Muscle layer of duodenum (tissue), 2 donors: Measurements from ENCODE around the gene GRK7.
"Not testable (repeated sequence)": the region's sequence is repeated elsewhere in the genome, so short reads cannot be mapped to it uniquely, and the experiment has no call there.

Source experiments
- H3K27ac ChIP-seq: one replicate; pipeline ENCODE4 v1.7.0; 2013; ENCODE audit warnings: mild to moderate bottlenecking, low read length
- H3K27me3 ChIP-seq: one replicate; pipeline ENCODE4 v1.7.0; 2013; ENCODE audit warnings: low read depth, mild to moderate bottlenecking, control low read depth, low read length
- H3K36me3 ChIP-seq, 2 donors: one replicate each; pipeline ENCODE4 v1.7.0; 2013; ENCODE audit warnings: low read length in 2 of 2, control low read depth in 1 of 2, mild to moderate bottlenecking in 1 of 2; ENCODE audit not compliant: insufficient read depth in 2 of 2, control insufficient read depth in 1 of 2
- H3K4me1 ChIP-seq, 2 donors: one replicate each; pipeline ENCODE4 v1.7.0; 2013; ENCODE audit warnings: low read length in 2 of 2, mild to moderate bottlenecking in 2 of 2, control low read depth in 1 of 2, moderate library complexity in 1 of 2; ENCODE audit not compliant: insufficient read depth in 2 of 2, control insufficient read depth in 1 of 2
- H3K4me3 ChIP-seq, 2 donors: one replicate each; pipeline ENCODE4 v1.7.0; 2013; ENCODE audit warnings: low read length in 2 of 2, low read depth in 1 of 2, mild to moderate bottlenecking in 1 of 2
- H3K9me3 ChIP-seq, 2 donors: one replicate each; pipeline ENCODE4 v1.7.0; 2013; ENCODE audit warnings: low read length in 2 of 2, control low read depth in 1 of 2, mild to moderate bottlenecking in 1 of 2; ENCODE audit not compliant: control insufficient read depth in 1 of 2
- donor health status: healthy.

GRK7 gene

GRCh38 chr3:141796081-141796888 is 33.1 kb downstream of the GRK7 start:
- H3K27ac ChIP-seq, result peak overlapping the region; percentile 79
- no peaks in the 10 kb centered on the region for H3K27me3 ChIP-seq
- H3K4me1 ChIP-seq, result peaks cover 21 to 25% of the 10 kb centered on the region in 2 donors
- no peaks in the 10 kb centered on the region for H3K36me3 ChIP-seq
- no peaks in the 10 kb centered on the region for H3K9me3 ChIP-seq
- H3K4me3 ChIP-seq, result peak overlapping the region; percentile 19 to 59

- Histone ChIP-seq H3K9me3 (no peaks in the 10 kb centered on the region), H3K27ac (peak overlapping the region; percentile 79), H3K36me3 (no peaks in the 10 kb centered on the region), H3K4me1 (peaks cover 21 to 25% of the 10 kb centered on the region in 2 donors), H3K4me3 (peak overlapping the region; percentile 57 to 59), H3K27me3 (no peaks in the 10 kb centered on the region)
Measured at GRCh38 chr3:141796889-141797781, 33.9 kb downstream of the GRK7 start.

- Histone ChIP-seq H3K4me1 (peaks cover 21 to 25% of the 10 kb centered on the region in 2 donors), H3K27ac (peak overlapping the region; percentile 79), H3K4me3 (peak overlapping the region; percentile 57 to 59), H3K27me3 (no peaks in the 10 kb centered on the region), H3K9me3 (no peaks in the 10 kb centered on the region), H3K36me3 (no peaks in the 10 kb centered on the region)
Measured at GRCh38 chr3:141797819-141798447, 34.7 kb downstream of the GRK7 start.

GRCh38 chr3:141798448-141798845 is 35.2 kb downstream of the GRK7 start:
- no peaks in the 10 kb centered on the region for H3K36me3 ChIP-seq
- H3K4me3 ChIP-seq, result peak overlapping the region in 1 of 2 donors; percentile 57
- peaks cover 21 to 25% of the 10 kb centered on the region in 2 donors for H3K4me1 ChIP-seq
- no peaks in the 10 kb centered on the region for H3K9me3 ChIP-seq
- no peaks in the 10 kb centered on the region for H3K27me3 ChIP-seq
- H3K27ac ChIP-seq, result peak overlapping the region; percentile 79

- Histone ChIP-seq H3K36me3 (no peaks in the 10 kb centered on the region), H3K27me3 (no peaks in the 10 kb centered on the region), H3K4me1 (peaks cover 10 to 11% of the 10 kb centered on the region in 2 donors), H3K9me3 (no peaks in the 10 kb centered on the region), H3K27ac (no peak overlapping the region), H3K4me3 (no peak overlapping the region)
Measured at GRCh38 chr3:141802316-141803077, 39.3 kb downstream of the GRK7 start.

- H3K4me3 ChIP-seq, H3K4me1 ChIP-seq, H3K27ac ChIP-seq, H3K27me3 ChIP-seq, H3K36me3 ChIP-seq, H3K9me3 ChIP-seq: not testable (repeated sequence)
Measured at GRCh38 chr3:141803538-141803937, 40.3 kb downstream of the GRK7 start.

- Histone ChIP-seq H3K27ac (no peak overlapping the region), H3K9me3 (no peaks in the 10 kb centered on the region), H3K4me1 (no peaks in the 10 kb centered on the region), H3K27me3 (no peaks in the 10 kb centered on the region), H3K4me3 (no peak overlapping the region), H3K36me3 (no peaks in the 10 kb centered on the region)
Measured at GRCh38 chr3:141804447-141804777, 41.2 kb downstream of the GRK7 start.

GRCh38 chr3:141804778-141805639 is 41.8 kb downstream of the GRK7 start:
- Histone ChIP-seq H3K4me3 (no peak overlapping the region), H3K36me3 (no peaks in the 10 kb centered on the region), H3K27me3 (no peaks in the 10 kb centered on the region), H3K27ac (no peak overlapping the region), H3K4me1 (no peaks in the 10 kb centered on the region), H3K9me3 (no peaks in the 10 kb centered on the region)

- H3K4me3 ChIP-seq, result no peak overlapping the region
Measured at GRCh38 chr3:141807277-141808033, 44.2 kb downstream of the GRK7 start.

GRCh38 chr3:141808586-141808985 is 45.4 kb downstream of the GRK7 start:
- H3K27me3 ChIP-seq, result no peaks in the 10 kb centered on the region
- no peaks in the 10 kb centered on the region for H3K4me1 ChIP-seq
- H3K4me3 ChIP-seq, result no peak overlapping the region
- no peaks in the 10 kb centered on the region for H3K36me3 ChIP-seq
- H3K9me3 ChIP-seq, result no peaks in the 10 kb centered on the region
- H3K27ac ChIP-seq, result no peak overlapping the region

More at GRCh38 chr3:141807277-141808033, 44.2 kb downstream of the GRK7 start:
- Histone ChIP-seq H3K27ac (no peak overlapping the region), H3K9me3 (no peaks in the 10 kb centered on the region), H3K4me1 (no peaks in the 10 kb centered on the region), H3K36me3 (no peaks in the 10 kb centered on the region), H3K27me3 (no peaks in the 10 kb centered on the region)
